HG03575 (cell line): Measurements from ENCODE around the gene VILL.
"Not testable (repeated sequence)": the region's sequence is repeated elsewhere in the genome, so short reads cannot be mapped to it uniquely, and the experiment has no call there.

Experiments
- ATAC-seq: cut with Tn5 transposase; IDR thresholded peaks from one replicate; pipeline ENCODE4 v1.9.1; 2021; ENCODE audit not compliant: unreplicated experiment, insufficient number of reproducible peaks, low FRiP score; ENCODE audit errors: extremely low read depth

VILL gene

GRCh38 chr3:38046821-38047220 is 56.2 kb downstream of the VILL start:
- ATAC-seq = no peak

- no peak for ATAC-seq
These were observed 57.3 kb downstream of the VILL start for GRCh38 chr3:38047896-38048295.

- ATAC-seq = no peak
These were observed 59.0 kb downstream of the VILL start for GRCh38 chr3:38049358-38050126.

GRCh38 chr3:38051131-38051530 is 60.5 kb downstream of the VILL start:
- no peak for ATAC-seq

- ATAC-seq = not testable (repeated sequence)
These were observed 62.7 kb downstream of the VILL start for GRCh38 chr3:38053286-38053685.

- not testable (repeated sequence) for ATAC-seq
These were observed 63.4 kb downstream of the VILL start for GRCh38 chr3:38053813-38054498.

- no peak for ATAC-seq
These were observed 64.0 kb downstream of the VILL start for GRCh38 chr3:38054499-38055001.
